ENCODE measurements around the gene RNF44. TPM values are rescaled to one million over a fixed set of nuclear protein-coding genes. Genes with fewer than 3 reads are reported as not detected.

Gene RNF44
- total RNA-seq, 1 donor from 2014 or later, result 23.5 TPM

GRCh38 chr5:176535664-176536131 lies 1.5 kb downstream of the RNF44 start:
- DNase-seq (ENCODE audit: low spot score), result no peak

GRCh38 chr5:176535101-176535663 lies 2.0 kb downstream of the RNF44 start:
- DNase-seq (ENCODE audit: low spot score), result no peak

GRCh38 chr5:176534640-176535039 lies 2.6 kb downstream of the RNF44 start:
- DNase-seq (ENCODE audit: low spot score), result no peak

- DNase-seq (ENCODE audit: low spot score), result no peak
Measured at GRCh38 chr5:176533894-176534611, 3.1 kb downstream of the RNF44 start.

GRCh38 chr5:176533390-176533789 lies 3.8 kb downstream of the RNF44 start:
- no peak for DNase-seq (ENCODE audit: low spot score)

- no peak for DNase-seq (ENCODE audit: low spot score)
Measured at GRCh38 chr5:176532795-176533194, 4.4 kb downstream of the RNF44 start.

- no peak for DNase-seq (ENCODE audit: low spot score)
Measured at GRCh38 chr5:176531902-176532493, 5.2 kb downstream of the RNF44 start.

- no peak for DNase-seq (ENCODE audit: low spot score)
Measured at GRCh38 chr5:176530983-176531901, 6.0 kb downstream of the RNF44 start.

- no peak for DNase-seq (ENCODE audit: low spot score)
Measured at GRCh38 chr5:176530393-176530982, 6.7 kb downstream of the RNF44 start.

GRCh38 chr5:176529741-176530141 lies 7.5 kb downstream of the RNF44 start:
- no peak for DNase-seq (ENCODE audit: low spot score)

- no peak for DNase-seq (ENCODE audit: low spot score)
Measured at GRCh38 chr5:176529116-176529740, 8.0 kb downstream of the RNF44 start.

GRCh38 chr5:176528761-176529115 lies 8.5 kb downstream of the RNF44 start:
- no peak for DNase-seq (ENCODE audit: low spot score)

- DNase-seq (ENCODE audit: low spot score), result no peak
Measured at GRCh38 chr5:176528301-176528700, 8.9 kb downstream of the RNF44 start.

- DNase-seq (ENCODE audit: low spot score), result no peak
Measured at GRCh38 chr5:176527246-176528222, 9.7 kb downstream of the RNF44 start.

GRCh38 chr5:176526462-176526861 lies 10.7 kb downstream of the RNF44 start:
- no peak for DNase-seq (ENCODE audit: low spot score)

GRCh38 chr5:176525677-176526076 lies 11.5 kb downstream of the RNF44 start:
- DNase-seq (ENCODE audit: low spot score), result no peak

- DNase-seq (ENCODE audit: low spot score), result no peak
Measured at GRCh38 chr5:176524987-176525386, 12.2 kb downstream of the RNF44 start.

- no peak for DNase-seq (ENCODE audit: low spot score)
Measured at GRCh38 chr5:176524138-176524537, 13.1 kb downstream of the RNF44 start.

GRCh38 chr5:176521699-176522263 lies 15.4 kb downstream of the RNF44 start:
- peak; percentile 53 for DNase-seq (ENCODE audit: low spot score)

Measured in mesenteric fat pad (tissue), 1 donor.